GM19025 (cell line): Measurements from ENCODE around the gene HOXC12.

Experiments used
- ATAC-seq: cut with Tn5 transposase; IDR thresholded peaks from one replicate; pipeline ENCODE4 v1.9.1; 2021; ENCODE audit warnings: mild to moderate bottlenecking, low read depth, moderate library complexity; ENCODE audit not compliant: unreplicated experiment

Gene HOXC12

DNA sequence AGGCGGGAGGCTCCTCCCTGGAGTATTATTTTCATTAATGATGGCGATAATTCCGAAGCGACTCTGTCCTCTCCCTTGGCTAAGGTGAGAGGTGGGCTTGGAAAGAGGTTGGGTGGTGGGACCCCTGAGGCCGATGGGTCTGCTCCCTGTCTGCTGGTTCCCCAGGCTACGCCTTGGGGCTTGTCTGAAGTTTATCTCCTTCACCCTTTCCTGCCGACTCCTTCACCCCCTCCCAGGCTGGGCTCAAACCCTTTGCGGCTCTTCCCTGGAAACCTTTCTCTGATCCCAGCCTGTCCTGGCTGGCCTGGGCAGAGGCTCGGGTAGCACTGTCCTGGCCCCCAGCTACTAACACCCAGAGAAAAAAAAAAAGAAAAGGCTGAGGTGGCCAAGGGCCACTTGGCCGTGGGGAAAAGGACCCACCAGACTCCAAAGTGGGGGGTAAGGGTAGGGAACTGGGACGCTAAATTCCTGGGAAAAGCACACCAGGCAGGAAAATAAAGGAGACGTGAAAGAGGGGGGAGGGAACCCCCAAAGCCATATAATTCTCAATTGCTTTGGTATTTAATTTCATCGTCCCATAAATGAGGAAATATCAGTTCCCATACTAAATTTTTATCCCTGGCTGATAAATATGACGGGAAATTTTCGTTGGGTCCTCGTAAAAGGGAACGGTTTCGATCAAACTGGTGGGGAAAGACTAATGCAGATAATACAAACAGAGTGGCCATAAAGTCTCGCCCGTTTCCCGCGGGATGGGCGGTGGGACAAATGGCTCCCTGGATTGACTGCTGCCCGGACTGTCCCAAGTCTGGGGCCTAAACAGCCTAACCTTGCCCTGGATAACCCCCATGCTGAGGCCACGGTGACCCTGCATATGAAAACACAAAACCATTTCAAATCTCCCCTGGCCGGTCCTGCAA is 28.2 kb downstream of the HOXC12 start:
- no peak for ATAC-seq

DNA sequence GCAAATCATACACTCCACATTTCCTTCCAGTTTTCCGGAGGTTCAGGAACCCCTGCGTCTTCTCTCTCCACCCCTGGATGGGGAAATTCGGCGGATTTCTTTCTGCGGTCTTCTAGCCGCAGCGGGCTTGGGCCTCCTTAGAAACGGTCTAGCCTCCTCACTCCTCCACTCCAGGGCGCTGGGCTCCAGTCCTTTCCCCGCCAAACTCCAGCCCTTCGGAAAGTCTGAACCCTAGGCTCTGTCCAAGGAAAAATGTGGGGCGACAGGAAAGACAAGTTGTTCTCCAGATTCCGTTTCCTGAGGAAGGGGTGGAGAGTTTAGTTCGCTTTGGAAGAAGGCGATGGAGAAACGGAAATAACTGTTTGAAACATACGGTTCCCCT is 28.9 kb downstream of the HOXC12 start:
- no peak for ATAC-seq

- no peak for ATAC-seq
Measured at GRCh38 chr12:53983950-53984572, 29.4 kb downstream of the HOXC12 start.

DNA sequence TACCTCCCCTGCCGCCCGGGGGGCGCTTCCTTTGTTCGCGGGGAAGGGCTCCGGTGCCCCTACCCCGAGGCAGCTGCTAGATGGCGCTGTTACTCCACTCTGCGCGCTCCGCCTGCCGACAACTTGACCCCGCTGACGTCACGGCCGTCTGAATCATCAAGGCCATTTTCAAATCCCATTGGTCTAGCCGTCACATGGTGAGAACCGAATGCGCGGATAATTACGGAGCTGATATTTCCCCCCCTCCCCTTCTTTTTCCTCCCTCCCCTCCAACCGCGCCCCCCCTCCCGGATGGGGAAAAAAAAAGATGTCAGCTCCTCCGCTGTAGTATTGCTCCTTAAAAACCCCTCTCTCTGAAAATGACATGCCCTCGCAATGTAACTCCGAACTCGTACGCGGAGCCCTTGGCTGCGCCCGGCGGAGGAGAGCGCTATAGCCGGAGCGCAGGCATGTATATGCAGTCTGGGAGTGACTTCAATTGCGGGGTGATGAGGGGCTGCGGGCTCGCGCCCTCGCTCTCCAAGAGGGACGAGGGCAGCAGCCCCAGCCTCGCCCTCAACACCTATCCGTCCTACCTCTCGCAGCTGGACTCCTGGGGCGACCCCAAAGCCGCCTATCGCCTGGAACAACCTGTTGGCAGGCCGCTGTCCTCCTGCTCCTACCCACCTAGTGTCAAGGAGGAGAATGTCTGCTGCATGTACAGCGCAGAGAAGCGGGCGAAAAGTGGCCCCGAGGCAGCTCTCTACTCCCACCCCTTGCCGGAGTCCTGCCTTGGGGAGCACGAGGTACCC is 30.4 kb downstream of the HOXC12 start, which contains the start of gene HOXC10:
Gene HOXC10 (plus strand): TSS at position 246 of the 791 bp plus-strand sequence. CDS start 114 bp downstream, at position 360.
- peak; percentile 61 for ATAC-seq

DNA sequence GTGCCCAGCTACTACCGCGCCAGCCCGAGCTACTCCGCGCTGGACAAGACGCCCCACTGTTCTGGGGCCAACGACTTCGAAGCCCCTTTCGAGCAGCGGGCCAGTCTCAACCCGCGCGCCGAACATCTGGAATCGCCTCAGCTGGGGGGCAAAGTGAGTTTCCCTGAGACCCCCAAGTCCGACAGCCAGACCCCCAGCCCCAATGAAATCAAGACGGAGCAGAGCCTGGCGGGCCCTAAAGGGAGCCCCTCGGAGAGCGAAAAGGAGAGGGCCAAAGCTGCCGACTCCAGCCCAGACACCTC is 30.9 kb downstream of the HOXC12 start:
- ATAC-seq: no peak

GRCh38 chr12:53985994-53986685 is 31.4 kb downstream of the HOXC12 start:
- ATAC-seq: no peak

DNA sequence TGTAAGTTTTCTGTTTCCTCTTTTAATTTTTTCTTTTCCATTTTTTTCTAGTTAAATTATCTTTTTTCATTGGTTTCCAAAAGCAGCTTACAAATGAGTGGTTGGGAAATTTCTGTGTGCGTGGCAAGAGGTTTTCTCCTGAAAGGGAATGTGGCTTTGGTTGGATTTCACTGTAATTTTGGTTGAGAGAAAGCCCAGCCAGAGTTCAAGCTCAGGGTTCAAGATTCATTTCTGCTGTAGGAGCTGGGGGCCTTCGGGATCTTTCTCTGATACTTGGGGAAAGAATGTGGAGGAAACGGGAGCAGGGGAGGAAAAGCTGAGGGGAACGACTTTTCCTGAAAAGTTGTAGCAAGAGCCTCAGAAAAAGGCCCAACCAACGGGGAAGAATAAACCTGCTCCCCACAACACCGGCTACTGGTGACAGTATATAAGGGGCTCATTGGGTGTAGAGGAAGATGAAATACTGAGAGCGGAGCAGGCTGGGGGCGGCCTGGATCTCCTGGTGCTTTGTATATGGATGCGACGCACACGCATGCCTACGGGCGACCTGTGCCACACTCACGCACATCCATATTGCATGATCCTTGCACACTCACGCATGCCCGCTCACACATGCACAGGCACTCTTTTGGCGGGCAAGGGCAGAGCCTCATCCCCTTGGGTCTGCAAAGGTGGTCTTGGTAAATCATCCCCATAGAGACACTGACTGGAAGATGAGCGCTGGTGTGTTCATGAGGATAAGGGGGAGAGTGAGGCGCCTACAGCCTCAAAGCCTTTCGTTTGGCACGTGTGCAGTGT is 32.2 kb downstream of the HOXC12 start:
- ATAC-seq: no peak

DNA sequence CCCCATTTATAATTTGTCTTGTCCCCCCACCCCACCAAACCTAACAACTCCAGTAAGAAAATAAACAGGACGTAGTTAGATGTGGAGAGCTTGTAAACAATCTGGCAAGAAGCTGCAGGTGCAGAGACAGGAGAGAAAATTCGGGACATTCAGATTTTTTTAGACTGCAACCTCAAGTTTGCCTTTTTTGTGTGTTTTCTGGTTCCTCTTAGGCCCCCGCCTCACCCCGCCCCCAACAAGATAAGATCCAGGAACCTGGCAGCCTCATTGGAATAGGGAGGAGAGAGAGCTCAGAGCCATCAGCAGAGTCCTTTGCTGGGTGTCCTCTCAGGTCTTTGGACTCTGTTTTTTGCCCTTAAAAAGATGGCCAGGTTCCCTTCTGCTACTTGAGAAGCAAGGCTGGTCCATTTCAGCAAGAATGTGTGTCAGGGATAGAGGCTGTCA is 33.1 kb downstream of the HOXC12 start:
- ATAC-seq: no peak

- ATAC-seq: no peak
Measured at GRCh38 chr12:53988541-53989226, 34.0 kb downstream of the HOXC12 start.

DNA sequence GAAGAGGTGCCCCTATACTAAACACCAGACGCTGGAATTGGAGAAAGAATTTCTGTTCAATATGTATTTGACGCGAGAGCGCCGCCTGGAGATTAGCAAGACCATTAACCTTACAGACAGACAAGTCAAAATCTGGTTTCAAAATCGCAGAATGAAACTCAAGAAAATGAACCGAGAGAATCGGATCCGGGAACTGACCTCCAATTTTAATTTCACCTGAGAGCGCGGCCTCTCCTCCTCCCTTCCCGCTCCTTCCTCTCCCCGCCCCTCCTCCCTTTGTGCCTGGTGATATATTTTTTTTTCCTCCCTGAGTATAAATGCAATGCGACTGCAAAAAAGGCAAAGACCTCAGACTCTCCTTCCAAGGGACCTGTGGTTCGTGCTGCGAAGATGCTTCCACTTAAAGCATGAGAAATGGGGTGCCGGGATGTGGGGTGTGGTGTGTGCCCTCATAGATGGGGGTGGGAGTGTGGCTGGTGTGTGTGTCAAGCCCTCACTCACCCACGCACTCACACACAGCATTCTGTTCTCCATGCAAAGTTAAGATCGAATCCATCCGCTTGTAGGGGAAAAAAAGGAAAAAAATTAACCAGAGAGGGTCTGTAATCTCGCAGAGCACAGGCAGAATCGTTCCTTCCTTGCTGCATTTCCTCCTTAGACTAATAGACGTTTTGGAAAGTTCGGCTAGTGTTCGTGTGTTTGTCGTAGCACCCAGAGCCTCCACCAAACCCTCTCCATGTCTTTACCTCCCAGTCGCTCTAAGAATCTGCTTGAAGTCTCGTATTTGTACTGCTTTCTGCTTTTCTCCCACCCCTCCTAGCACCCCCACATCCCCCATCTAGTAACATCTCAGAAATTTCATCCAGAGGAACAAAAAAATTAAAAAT is 34.8 kb downstream of the HOXC12 start:
- no peak for ATAC-seq

DNA sequence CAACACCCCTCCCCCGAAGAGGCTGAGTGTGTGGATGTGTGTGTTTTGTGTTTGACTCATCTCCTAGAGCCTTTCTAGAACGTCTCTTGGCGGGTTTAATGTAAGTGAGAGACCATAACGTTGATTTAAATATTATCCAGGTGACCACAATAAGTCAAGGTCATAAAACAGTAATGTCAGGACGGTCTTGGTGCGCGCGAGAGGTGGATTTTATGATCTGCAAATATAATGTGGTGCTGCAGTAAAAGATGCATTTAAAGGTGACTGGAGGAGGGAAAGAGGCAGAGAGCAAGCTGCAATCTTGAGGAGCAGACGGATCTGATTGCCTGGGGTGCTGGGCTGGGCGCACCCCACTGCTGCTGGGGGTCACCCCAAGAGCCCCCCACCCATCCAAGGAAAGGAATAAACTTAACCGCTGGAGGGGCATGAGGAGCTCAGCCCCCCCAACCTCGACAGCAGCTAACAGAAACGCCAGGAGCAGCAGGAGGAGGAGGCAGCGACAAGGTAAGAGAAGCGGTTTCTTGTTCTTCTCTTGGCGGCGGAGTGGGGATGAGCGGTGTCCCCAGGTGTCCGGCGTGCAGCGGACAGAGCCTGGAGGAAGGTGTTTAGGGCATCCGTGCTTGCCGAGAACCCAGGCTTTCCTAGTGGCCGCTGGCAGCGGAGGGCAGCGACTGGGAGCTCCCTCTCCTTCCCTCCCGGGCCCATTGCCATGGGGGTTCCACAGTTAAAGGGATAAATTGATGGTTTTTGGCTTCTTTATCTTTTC is 35.8 kb downstream of the HOXC12 start:
- no peak for ATAC-seq

DNA sequence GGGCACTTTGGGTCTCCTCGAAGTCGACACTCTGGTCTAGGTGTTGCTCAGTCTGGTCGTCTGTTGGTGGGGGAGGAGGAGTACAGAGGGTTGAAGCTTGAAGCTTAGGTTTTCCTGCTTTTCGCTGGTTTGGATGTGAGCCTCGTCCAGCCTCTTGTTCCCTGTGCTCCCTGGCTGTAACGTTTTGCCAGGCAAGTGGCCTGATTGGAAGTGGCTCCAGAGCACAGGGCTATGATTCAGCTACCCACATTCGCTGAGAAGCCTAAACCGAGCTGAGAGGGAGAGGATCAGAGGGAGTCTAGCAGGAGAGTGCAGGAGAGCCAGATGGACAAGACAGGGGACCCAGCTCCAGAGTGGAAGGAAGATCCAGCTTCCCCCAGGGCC is 36.4 kb downstream of the HOXC12 start:
- no peak for ATAC-seq

DNA sequence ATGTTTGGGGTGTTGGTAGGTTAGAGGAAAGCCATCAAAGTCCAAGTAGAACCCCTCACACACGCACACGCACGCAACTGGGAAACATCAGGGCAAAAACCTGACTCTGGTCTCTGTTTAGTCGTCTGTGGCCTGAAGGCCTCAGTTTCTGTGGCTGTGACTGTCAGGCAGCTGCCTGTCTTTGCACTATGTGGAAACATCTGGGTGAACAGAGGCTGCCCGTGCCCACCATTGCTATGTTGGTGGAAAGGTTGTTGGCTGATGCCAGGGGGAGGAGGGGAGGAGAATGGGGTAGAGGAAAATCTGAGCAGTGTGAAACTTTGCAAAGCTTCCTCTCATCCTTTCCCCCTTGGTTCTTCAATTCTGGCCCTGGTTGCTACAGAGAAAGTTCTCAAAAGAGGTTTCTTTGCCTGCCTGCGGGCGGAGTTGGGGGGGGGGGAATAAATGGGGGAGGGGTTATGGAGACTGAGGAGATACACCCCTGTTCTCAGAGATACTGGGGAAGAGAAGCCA is 37.7 kb downstream of the HOXC12 start:
- ATAC-seq: no peak

DNA sequence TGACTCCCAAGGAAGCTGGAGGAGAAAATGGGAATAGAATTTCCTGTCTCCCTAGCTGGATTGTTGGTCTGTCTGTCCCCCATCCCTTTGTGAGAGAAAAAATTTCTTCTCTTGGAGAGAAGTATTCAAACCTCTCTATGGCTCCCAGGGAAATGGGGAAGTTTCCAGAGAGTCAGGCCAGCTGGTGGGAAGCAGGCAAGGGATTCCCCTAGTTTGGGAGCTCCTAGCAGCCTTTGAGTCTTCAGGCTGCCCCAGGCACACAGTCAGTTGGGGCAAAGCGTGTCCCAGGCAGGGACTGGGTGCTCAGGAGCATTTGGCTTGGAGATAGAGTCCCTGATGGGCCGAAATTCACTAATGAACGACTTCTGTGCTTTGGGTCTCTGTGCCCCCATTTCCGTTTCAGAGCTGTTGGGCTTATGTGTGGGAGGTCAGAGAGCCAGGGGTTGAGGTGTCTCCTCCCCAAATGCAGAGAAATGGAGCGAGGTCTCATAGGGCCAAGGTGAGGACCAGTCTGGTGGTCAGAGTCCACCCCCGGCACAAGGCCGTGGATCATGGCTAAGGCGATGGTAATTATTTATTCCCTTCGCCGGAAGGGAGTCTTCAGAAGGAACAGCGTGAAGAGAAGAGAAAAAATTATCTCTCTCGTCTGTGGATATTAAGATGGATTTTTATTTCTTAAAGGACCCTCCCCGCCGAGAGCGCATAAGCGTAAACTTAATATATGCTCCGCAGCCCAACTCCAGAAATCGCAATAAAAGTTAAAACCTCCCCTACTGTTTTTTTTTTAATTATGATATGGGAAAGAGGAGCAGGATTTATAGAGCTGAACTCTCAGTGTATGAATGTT is 38.7 kb downstream of the HOXC12 start:
- ATAC-seq: no peak

DNA sequence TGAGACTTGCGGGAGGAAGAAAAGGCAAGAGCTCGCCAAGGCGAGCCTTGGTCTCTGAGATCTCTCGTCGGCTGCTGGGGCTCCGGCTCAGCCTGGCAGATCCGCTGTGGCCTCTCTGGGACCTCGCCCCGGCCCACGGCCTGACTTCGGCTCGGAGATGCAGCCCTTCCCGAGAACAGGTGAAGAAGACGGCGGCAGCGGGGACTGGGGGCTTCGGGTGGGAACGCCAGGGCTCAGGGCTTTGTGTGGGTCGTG is 39.2 kb downstream of the HOXC12 start:
- no peak for ATAC-seq

DNA sequence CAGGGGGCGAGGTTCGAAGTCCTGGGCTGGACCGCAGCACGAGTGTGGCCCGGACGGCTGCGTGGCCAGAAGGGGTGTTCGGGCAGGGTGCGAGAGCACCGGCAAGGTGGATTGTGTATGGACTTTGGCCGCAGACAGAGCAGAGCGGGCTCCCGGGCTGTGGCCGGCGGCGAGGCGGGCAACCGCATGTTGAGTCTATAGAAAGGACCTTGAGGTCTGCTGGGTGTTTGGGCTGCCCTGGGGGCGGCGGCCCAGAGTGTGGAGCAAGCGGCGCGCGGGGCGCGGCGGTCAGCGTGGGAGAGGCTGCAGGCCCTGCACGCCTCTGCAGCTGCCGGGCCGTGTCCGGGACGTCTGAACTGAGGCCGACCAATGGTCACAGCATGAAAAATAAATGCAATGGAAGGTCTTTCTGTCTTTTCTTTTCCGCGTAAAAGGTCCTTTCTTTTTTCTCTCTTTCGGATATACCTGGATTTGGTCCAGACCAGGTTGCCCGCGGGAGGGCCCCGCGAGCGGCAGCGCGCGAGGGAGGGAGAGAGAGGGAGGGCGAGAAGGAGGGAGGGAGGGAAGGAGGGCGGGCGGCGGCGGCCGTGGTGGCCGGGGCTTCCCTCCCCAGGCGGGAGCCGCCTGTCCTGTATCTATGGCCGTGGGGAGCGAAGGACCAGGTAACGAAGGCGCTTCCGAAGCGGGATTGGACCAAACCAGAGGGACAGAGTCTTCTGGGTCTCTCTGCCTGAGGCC is 39.7 kb downstream of the HOXC12 start:
- ATAC-seq: no peak
